Measurements from ENCODE around the gene PRKCQ.

Gene PRKCQ

DNA sequence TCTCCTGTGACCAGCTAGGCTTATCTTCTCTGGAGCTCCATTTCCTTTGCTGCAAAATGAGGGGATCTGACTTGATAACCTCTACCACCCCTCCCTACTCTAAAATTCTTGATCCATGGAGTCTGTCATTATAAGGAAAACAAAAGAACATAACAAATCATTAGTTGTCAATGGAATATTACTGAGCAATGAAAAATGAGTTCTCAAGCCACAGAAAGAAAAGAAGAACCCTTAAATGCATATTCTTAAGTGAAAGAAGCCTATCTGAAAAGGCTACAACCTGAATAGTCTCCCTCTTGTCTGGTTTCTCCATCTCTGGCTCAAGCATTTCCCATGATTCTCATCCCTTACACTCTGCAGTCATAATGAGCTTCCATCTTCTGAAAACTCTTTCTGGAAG, 110.4 kb downstream of the PRKCQ start:
- TF ChIP-seq, protein P1, sequence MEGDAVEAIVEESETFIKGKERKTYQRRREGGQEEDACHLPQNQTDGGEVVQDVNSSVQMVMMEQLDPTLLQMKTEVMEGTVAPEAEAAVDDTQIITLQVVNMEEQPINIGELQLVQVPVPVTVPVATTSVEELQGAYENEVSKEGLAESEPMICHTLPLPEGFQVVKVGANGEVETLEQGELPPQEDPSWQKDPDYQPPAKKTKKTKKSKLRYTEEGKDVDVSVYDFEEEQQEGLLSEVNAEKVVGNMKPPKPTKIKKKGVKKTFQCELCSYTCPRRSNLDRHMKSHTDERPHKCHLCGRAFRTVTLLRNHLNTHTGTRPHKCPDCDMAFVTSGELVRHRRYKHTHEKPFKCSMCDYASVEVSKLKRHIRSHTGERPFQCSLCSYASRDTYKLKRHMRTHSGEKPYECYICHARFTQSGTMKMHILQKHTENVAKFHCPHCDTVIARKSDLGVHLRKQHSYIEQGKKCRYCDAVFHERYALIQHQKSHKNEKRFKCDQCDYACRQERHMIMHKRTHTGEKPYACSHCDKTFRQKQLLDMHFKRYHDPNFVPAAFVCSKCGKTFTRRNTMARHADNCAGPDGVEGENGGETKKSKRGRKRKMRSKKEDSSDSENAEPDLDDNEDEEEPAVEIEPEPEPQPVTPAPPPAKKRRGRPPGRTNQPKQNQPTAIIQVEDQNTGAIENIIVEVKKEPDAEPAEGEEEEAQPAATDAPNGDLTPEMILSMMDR (IDR thresholded peaks at IDR 0.05; ENCODE audit: extremely low read depth, missing control alignments): no peak
- DNase-seq (ENCODE audit: low spot score): no peak

DNA sequence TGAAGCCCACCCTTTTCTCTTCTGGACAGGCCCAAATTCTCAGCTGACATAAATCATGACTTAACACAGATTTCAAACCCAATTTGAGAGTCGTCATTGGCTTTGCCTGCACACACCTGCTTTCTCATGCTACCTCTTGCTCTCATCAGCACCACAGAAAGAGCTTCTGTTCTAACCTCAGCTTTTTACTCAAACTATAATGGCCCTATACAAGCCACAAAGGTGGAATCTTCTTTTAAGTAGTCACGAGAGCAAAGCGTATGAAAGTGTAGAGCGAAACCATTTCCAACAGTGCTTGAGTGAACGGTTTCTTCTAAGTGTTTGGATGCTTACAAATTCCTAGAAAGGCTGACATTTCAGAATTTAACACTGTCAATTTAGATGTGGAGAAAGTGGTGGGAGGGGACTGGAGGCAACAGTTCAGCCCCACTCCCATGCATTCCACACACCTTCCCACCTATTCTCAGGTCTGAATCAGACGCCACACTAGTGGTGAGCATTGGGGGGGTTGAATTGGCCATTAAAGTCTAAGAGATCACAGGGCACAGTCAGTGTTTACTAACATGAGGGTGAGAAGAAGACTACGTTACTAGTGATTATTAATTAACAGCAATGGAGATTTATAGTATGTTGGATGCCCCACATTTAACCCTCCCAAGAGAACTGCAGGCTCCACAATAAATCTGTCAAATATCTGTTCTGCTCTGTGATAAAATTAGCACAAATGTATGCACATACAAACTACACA, 114.0 kb downstream of the PRKCQ start:
- TF ChIP-seq, protein P1 (IDR thresholded peaks at IDR 0.05; ENCODE audit: extremely low read depth, missing control alignments): no peak
- no peak for DNase-seq (ENCODE audit: low spot score)

DNA sequence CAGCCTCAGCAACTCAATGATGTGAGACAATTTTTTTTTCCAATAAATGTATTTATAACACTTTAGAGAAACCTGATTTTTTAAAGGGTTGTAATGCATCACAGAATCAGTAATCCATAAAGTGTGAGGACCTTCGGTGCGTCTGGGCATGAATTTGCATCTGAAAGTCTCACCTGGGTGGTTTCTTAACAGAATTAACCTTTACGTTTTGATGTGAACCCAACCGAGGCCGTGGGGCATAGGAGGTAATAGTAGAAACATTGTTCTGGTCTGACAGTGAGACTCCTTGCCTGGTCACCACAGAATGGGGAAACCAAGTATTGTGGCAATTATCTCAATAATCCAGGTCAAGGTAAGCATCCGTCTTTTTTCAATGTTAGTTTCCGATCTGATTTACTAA, 114.6 kb downstream of the PRKCQ start:
- no peak for DNase-seq (ENCODE audit: low spot score)
- TF ChIP-seq, protein P1 (IDR thresholded peaks at IDR 0.05; ENCODE audit: extremely low read depth, missing control alignments): no peak

DNA sequence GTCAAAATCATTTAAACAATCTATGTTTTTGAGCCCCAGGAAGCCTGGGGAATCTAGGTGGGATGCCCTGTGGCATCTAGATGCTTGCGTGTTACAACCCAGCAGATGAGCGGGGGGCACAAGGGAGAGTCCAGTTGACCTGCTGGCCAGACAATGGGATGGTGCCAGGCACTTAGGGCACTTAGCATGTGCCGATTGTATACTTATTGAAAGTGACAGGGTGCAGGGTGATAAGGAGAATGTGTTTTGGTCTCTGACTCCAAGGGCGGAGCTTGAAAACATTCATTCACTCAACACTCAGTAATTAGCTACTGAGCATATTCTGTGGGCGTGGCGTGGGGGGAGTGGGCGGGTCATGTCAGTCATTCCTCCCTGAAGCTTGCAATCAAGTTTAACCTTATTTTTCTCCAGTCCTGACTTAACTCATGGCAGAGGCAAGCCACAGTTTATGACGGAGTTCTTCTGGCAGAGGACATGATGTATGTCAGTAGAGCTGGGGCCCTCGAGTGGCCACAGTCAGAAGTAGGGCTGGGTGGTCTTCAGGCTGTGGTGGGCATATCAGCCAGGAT, 115.1 kb downstream of the PRKCQ start:
- DNase-seq (ENCODE audit: low spot score): no peak
- TF ChIP-seq, protein P1 (IDR thresholded peaks at IDR 0.05; ENCODE audit: extremely low read depth, missing control alignments): no peak

DNA sequence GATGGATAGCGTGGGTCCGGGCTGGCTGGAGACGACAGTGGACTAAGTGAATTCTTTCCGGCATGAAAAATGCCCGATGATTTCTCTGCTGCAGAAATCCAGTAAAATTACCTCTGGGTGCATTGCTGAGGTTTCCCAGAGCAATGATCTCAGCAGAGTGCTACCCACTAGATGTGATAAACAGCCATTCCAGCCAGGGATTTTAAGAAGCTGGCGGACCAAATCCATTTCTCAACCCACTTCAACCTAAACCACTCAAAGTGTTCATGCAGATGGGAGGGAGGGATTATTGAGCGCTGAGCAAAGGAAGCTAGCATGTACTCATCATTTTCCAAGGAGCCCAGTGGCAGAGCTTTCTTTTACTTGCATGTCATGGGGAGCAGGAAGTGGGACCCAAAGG, 116.7 kb downstream of the PRKCQ start:
- no peak for DNase-seq (ENCODE audit: low spot score)
- TF ChIP-seq, protein P1 (IDR thresholded peaks at IDR 0.05; ENCODE audit: extremely low read depth, missing control alignments): no peak

DNA sequence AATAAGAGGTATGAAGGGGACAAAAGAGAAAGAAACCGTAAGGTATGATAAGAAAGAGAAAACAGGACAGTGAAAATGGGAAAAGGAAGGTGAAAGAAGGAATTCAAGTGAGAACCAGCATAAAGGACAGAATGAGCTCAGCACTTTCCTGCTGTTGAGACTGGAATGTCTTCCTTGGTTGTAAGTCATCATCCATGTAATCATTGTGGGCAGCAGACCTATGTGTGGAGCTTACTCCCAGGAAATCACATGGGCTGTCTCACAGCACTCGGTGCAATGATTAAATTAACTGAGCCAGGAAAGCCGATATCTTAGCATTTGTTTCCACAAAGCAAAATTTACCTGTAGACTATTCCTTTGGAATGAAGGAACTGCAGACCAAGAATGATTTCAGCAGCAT, 118.1 kb downstream of the PRKCQ start:
- no peak for DNase-seq (ENCODE audit: low spot score)
- TF ChIP-seq, protein P1 (IDR thresholded peaks at IDR 0.05; ENCODE audit: extremely low read depth, missing control alignments): no peak

DNA sequence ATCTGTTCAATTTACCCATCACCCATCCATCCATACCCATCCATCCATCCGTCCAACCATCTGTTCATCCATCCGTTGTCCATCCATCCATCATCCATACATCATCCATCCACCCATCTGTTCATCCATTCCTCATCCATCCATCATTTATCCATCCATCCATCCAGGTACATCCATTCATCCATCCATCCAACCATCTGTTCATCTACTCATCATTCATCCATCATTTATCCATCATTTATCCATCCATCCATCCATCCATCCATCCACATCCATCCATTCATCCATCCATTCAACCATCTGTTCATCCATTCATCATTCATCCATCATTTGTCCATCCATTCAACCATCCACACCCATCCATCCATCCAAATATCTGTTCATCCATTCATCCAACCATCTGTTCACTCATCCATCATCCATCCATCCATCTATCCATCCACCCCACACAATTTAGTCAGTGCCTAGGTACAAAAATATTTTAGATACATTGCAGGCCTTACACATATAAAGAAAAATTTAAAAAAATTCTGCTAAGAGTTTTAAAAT, 119.1 kb downstream of the PRKCQ start:
- no peak for DNase-seq (ENCODE audit: low spot score)
- TF ChIP-seq, protein P1 (IDR thresholded peaks at IDR 0.05; ENCODE audit: extremely low read depth, missing control alignments): no peak
